HG03460 (cell line): ENCODE results near the gene ABCF2.
A peak's percentile ranks its signal among the peaks of the same experiment; 100 is the strongest.

Experiments used
- ATAC-seq: cut with Tn5 transposase; IDR thresholded peaks from one replicate; pipeline ENCODE4 v1.9.1; 2021; ENCODE audit not compliant: unreplicated experiment

ABCF2 gene

GRCh38 chr7:151226875-151227782 is at the start of gene ABCF2:
TSS of gene ABCF2 (minus strand) at chr7:151227205. CDS start at chr7:151226458, 747 bp downstream.
- ATAC-seq: peak; percentile 98

- ATAC-seq: no peak
These were observed 49.0 kb upstream of the ABCF2 start for GRCh38 chr7:151275813-151276577.

GRCh38 chr7:151274936-151275812 is 48.2 kb upstream of the ABCF2 start:
- no peak for ATAC-seq

- no peak for ATAC-seq
These were observed 47.4 kb upstream of the ABCF2 start for GRCh38 chr7:151274396-151274795.

GRCh38 chr7:151273651-151274390 is 46.8 kb upstream of the ABCF2 start:
- no peak for ATAC-seq

GRCh38 chr7:151272877-151273276 is 45.9 kb upstream of the ABCF2 start:
- no peak for ATAC-seq

- no peak for ATAC-seq
These were observed 45.4 kb upstream of the ABCF2 start for GRCh38 chr7:151272405-151272804.

- no peak for ATAC-seq
These were observed 44.8 kb upstream of the ABCF2 start for GRCh38 chr7:151271699-151272355.

- no peak for ATAC-seq
These were observed 42.5 kb upstream of the ABCF2 start for GRCh38 chr7:151269511-151269910.

- ATAC-seq: no peak
These were observed 38.4 kb upstream of the ABCF2 start for GRCh38 chr7:151265351-151265931.

GRCh38 chr7:151264615-151265014 is 37.6 kb upstream of the ABCF2 start:
- no peak for ATAC-seq

- ATAC-seq: no peak
These were observed 34.5 kb upstream of the ABCF2 start for GRCh38 chr7:151261529-151261928.

- ATAC-seq: no peak
These were observed 33.9 kb upstream of the ABCF2 start for GRCh38 chr7:151260883-151261282.

- no peak for ATAC-seq
These were observed 33.5 kb upstream of the ABCF2 start for GRCh38 chr7:151260471-151260870.

GRCh38 chr7:151257990-151258389 is 31.0 kb upstream of the ABCF2 start:
- no peak for ATAC-seq

GRCh38 chr7:151256410-151257045 is 29.5 kb upstream of the ABCF2 start:
- no peak for ATAC-seq

GRCh38 chr7:151255390-151255789 is 28.4 kb upstream of the ABCF2 start:
- no peak for ATAC-seq

GRCh38 chr7:151254851-151255250 is 27.8 kb upstream of the ABCF2 start:
- ATAC-seq: no peak

GRCh38 chr7:151254316-151254715 is 27.3 kb upstream of the ABCF2 start:
- no peak for ATAC-seq
